ENCODE measurements around the gene MICAL2.

GRCh38 chr11:12266132-12266531, 155.7 kb downstream of the MICAL2 start:
- TF ChIP-seq CTCF (IDR thresholded peaks at IDR 0.05; ENCODE audit: low read depth, low read length) (no peak), EZH2phosphoT487 (IDR thresholded peaks at IDR 0.05; ENCODE audit: low read depth) (no peak)
